GM12878 (cell line): ENCODE data around the gene PRDM4. TPM values are rescaled to one million over a fixed set of nuclear protein-coding genes. Genes with fewer than 3 reads are reported as not detected.
A peak's percentile ranks its signal among the peaks of the same experiment; 100 is the strongest.

Source experiments
- BMI1 ChIP-seq: fragments of 450-650 bp; IDR thresholded peaks from 2 replicates; pipeline ENCODE4 v1.6.1; 2016; ENCODE audit warnings: mild to moderate bottlenecking, moderate library complexity, borderline replicate concordance
- CBX5 ChIP-seq: sonication (generic); IDR thresholded peaks from 2 replicates; pipeline ENCODE4 v1.6.1; 2016; ENCODE audit warnings: low read depth, moderate library complexity, mild to moderate bottlenecking, inconsistent platforms
- CEBPZ ChIP-seq: fragments of 150-350 bp; IDR thresholded peaks from 2 replicates; pipeline ENCODE4 v1.6.1; 2016; ENCODE audit warnings: low read depth, low read length
- CHD2 ChIP-seq: IDR thresholded peaks from 2 replicates; pipeline ENCODE4 v1.6.1; 2011; ENCODE audit warnings: low read depth, low read length, improper control_type of control experiment, borderline replicate concordance
- CREB1 ChIP-seq: IDR thresholded peaks from 2 replicates; pipeline ENCODE4 v1.6.1; 2012; ENCODE audit warnings: low read depth, mild to moderate bottlenecking, inconsistent platforms
- E2F8 ChIP-seq: fragments of 450-650 bp; IDR thresholded peaks from 2 replicates; pipeline ENCODE4 v1.6.1; 2018; ENCODE audit warnings: mild to moderate bottlenecking, low read depth, moderate library complexity; ENCODE audit not compliant: partially characterized antibody
- ELK1 ChIP-seq: IDR thresholded peaks from 2 replicates; pipeline ENCODE4 v1.6.1; 2012; ENCODE audit warnings: low read depth, low read length, improper control_type of control experiment
- KDM1A ChIP-seq: fragments of 200-600 bp; sonication (generic); IDR thresholded peaks from 2 replicates; pipeline ENCODE4 v1.6.1; 2016; ENCODE audit warnings: borderline replicate concordance
- MXI1 ChIP-seq: fragments of 150-350 bp; IDR thresholded peaks from 2 replicates; pipeline ENCODE4 v1.6.1; 2011; ENCODE audit warnings: low read depth, mild to moderate bottlenecking, inconsistent platforms, low read length, improper control_type of control experiment
- MYB ChIP-seq: fragments of 150-350 bp; IDR thresholded peaks from 2 replicates; pipeline ENCODE4 v1.6.1; 2014; ENCODE audit warnings: mild to moderate bottlenecking, low read depth, low read length, borderline replicate concordance
- NFYB ChIP-seq: IDR thresholded peaks from 2 replicates; pipeline ENCODE4 v1.6.1; 2011; ENCODE audit warnings: low read depth, mild to moderate bottlenecking, low read length, improper control_type of control experiment, moderate library complexity; ENCODE audit not compliant: insufficient read depth
- RAD21 ChIP-seq: IDR thresholded peaks from 2 replicates; pipeline ENCODE4 v1.6.1; 2011; ENCODE audit warnings: mild to moderate bottlenecking, low read depth, low read length, moderate library complexity; ENCODE audit not compliant: insufficient read depth
- REST ChIP-seq: IDR thresholded peaks from 2 replicates; pipeline ENCODE4 v1.6.1; 2012; ENCODE audit warnings: mild to moderate bottlenecking, low read depth, low read length
- RUNX3 ChIP-seq: IDR thresholded peaks from 2 replicates; pipeline ENCODE4 v1.6.1; 2012; ENCODE audit warnings: low read length, inconsistent platforms
- SREBF1 ChIP-seq: IDR thresholded peaks from 2 replicates; pipeline ENCODE4 v1.6.1; 2012; ENCODE audit warnings: mild to moderate bottlenecking, low read length
- TCF7 ChIP-seq: IDR thresholded peaks from 2 replicates; pipeline ENCODE4 v1.6.1; 2014; ENCODE audit warnings: antibody characterized with exemption, borderline replicate concordance
- YY1 ChIP-seq: IDR thresholded peaks from 2 replicates; pipeline ENCODE4 v1.6.1; 2011; ENCODE audit warnings: low read depth, mild to moderate bottlenecking, low read length
- ZNF207 ChIP-seq: fragments of 450-650 bp; IDR thresholded peaks from 2 replicates; pipeline ENCODE4 v1.6.1; 2014; ENCODE audit warnings: antibody characterized with exemption, mild to moderate bottlenecking, borderline replicate concordance
- ZNF24 ChIP-seq: fragments of 450-650 bp; IDR thresholded peaks from 2 replicates; pipeline ENCODE4 v1.6.1; 2017; ENCODE audit warnings: antibody characterized with exemption, mild to moderate bottlenecking
- polyA plus RNA-seq, 11 experiments: library from polyadenylated mRNA; depleted of rRNA in 4 of 11; unstranded in 6 of 11; stranded (reverse) in 5 of 11; fragments of >200 nt; fragmentation: Nextera tagmentation in 4 of 11; fragmentation: Illumina TruSeq in 1 of 11; extraction: Ambion mirVana in 4 of 11; extraction: Trizol in 1 of 11; gene quantifications; 1 replicate in 1 of 11; 2 replicates in 10 of 11; pipeline versions ENCODE4 v1.2.1 to v1.2.3, GENCODE V29; 2011 to 2016; ENCODE audit warnings: inconsistent platforms in 2 of 11, missing spikeins in 2 of 11, low read depth in 1 of 11
- total RNA-seq, 4 experiments: library from RNA; depleted of rRNA in 3 of 4; stranded (reverse); fragments of >200 nt in 3 of 4; fragmentation: Illumina TruSeq in 1 of 4; extraction: Trizol in 1 of 4; gene quantifications; 2 replicates each; pipeline versions ENCODE4 v1.2.1 to v1.2.3, GENCODE V29; 2013 to 2021

Gene PRDM4
- total and polyA plus RNA-seq, 10 of the 15 experiments (the other 5 are each of a cell fraction or from before 2014, with no cell fraction given): 5.1 to 22.2 (median 15.0) TPM

GRCh38 chr12:107760809-107761501 is at the start of gene PRDM4 (continued):
- TF ChIP-seq CEBPZ (peak; percentile 12; the same call in 1 of the 2 replicates), ZNF207 (peak; percentile 96), KDM1A (no peak), CREB1 (peak; percentile 67; the same call in 1 of the 2 replicates), E2F8 (no peak), YY1 (peak; percentile 74; the same call in 1 of the 2 replicates), RUNX3 (peak; percentile 31), TCF7 (no peak), SREBF1 (no peak), BMI1 (peak; percentile 96), ELK1 (no peak), MXI1 (peak; percentile 82), RAD21 (peak; percentile 91), NFYB (peak; percentile 34; the same call in 1 of the 2 replicates), MYB (no peak), CHD2 (peak; percentile 92), ZNF24 (no peak), REST (no peak), CBX5 (no peak)
